OCI-LY3 (cell line): Measurements from ENCODE around the gene PEPD.

Experiments used
- EZH2phosphoT487 ChIP-seq: fragments of 200-600 bp; shearing (Covaris generic); IDR thresholded peaks from 2 replicates; pipeline ENCODE4 v1.6.1; 2018; ENCODE audit warnings: antibody characterized with exemption, mixed run types, low read depth
- TF ChIP-seq, protein P1 (sequence below): fragments of 200-600, 300-600 bp; sonication (generic); IDR thresholded peaks from 2 replicates; pipeline ENCODE4 v1.5.1; 2014; ENCODE audit warnings: antibody characterized with exemption, low read length, low read depth

- TF ChIP-seq, protein P1, sequence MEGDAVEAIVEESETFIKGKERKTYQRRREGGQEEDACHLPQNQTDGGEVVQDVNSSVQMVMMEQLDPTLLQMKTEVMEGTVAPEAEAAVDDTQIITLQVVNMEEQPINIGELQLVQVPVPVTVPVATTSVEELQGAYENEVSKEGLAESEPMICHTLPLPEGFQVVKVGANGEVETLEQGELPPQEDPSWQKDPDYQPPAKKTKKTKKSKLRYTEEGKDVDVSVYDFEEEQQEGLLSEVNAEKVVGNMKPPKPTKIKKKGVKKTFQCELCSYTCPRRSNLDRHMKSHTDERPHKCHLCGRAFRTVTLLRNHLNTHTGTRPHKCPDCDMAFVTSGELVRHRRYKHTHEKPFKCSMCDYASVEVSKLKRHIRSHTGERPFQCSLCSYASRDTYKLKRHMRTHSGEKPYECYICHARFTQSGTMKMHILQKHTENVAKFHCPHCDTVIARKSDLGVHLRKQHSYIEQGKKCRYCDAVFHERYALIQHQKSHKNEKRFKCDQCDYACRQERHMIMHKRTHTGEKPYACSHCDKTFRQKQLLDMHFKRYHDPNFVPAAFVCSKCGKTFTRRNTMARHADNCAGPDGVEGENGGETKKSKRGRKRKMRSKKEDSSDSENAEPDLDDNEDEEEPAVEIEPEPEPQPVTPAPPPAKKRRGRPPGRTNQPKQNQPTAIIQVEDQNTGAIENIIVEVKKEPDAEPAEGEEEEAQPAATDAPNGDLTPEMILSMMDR = no peak
- no peak for TF ChIP-seq EZH2phosphoT487
Observed at GRCh38 chr19:33499671-33500506, 21.7 kb downstream of the PEPD start.
